Esophagus muscularis mucosa (tissue), 4 donors: ENCODE data around the gene STUM. TPM values are rescaled to one million over a fixed set of nuclear protein-coding genes. Genes with fewer than 3 reads are reported as not detected.
A peak's percentile ranks its signal among the peaks of the same experiment; 100 is the strongest.
"Not testable (repeated sequence)": the region's sequence is repeated elsewhere in the genome, so short reads cannot be mapped to it uniquely, and the experiment has no call there.

Experiments used
- DNase-seq: peaks from one replicate; pipeline ENCODE4 v3.0.0-alpha.2; 2017; ENCODE audit errors: extremely low spot score
- H3K27ac ChIP-seq, 4 donors: fragments of 200-600 bp; sonication (generic); replicated peaks in 1 of 4; 1 replicate in 3 of 4; 2 replicates in 1 of 4; pipeline ENCODE4 v1.5.1; 2016 to 2019; ENCODE audit warnings: mild to moderate bottlenecking in 1 of 4
- H3K27me3 ChIP-seq, 4 donors: fragments of 200-600 bp; sonication (generic); one replicate each; pipeline versions ENCODE4 v1.5.1 to v1.6.0; 2016 to 2019
- H3K36me3 ChIP-seq, 4 donors: fragments of 200-600 bp; sonication (generic); one replicate each; pipeline ENCODE4 v1.5.1; 2016 to 2019
- H3K4me1 ChIP-seq, 4 donors: fragments of 200-600 bp; sonication (generic); one replicate each; pipeline ENCODE4 v1.5.1; 2016 to 2019
- H3K4me3 ChIP-seq, 4 donors: fragments of 200-600 bp; sonication (generic); 1 replicate in 2 of 4; 2 replicates in 2 of 4; pipeline ENCODE4 v1.5.1; 2016 to 2019; ENCODE audit warnings: mild to moderate bottlenecking in 4 of 4, moderate library complexity in 1 of 4
- H3K9me3 ChIP-seq, 4 donors: fragments of 200-600 bp; sonication (generic); 1 replicate in 3 of 4; 2 replicates in 1 of 4; pipeline ENCODE4 v1.5.1; 2016 to 2019
- EP300 ChIP-seq: sonication (generic); formaldehyde crosslinking; IDR thresholded peaks from one replicate; pipeline ENCODE4 v1.6.1; 2017; ENCODE audit warnings: antibody characterized with exemption
- POLR2A ChIP-seq: fragments of 450-650 bp; IDR thresholded peaks from one replicate; pipeline ENCODE4 v1.6.1; 2017; ENCODE audit warnings: antibody characterized with exemption, moderate library complexity, mild to moderate bottlenecking, low read depth
- POLR2AphosphoS5 ChIP-seq, 2 donors: sonication (generic); formaldehyde crosslinking; IDR thresholded peaks; one replicate each; pipeline ENCODE4 v1.6.1; 2017; ENCODE audit warnings: antibody characterized with exemption in 2 of 2
- WGBS: methylation state at CpG from one replicate; pipeline ENCODE4 v1.1.5; 2018; 5-methylcytosine and 5-hydroxymethylcytosine counted together
- intact Hi-C: fragments of 100-400 bp; cut with DNase I; formaldehyde crosslinking; loops from one replicate; pipeline ENCODE4 v1.15.1; 2023
- total RNA-seq, 4 donors: library from RNA; depleted of rRNA; stranded (reverse); fragments of >200 nt; gene quantifications; one replicate each; pipeline versions ENCODE4 v1.1.0 to v1.2.1, GENCODE V29; 2016
- TF ChIP-seq, protein P1 (sequence below), 3 experiments: fragments of 200-600 bp in 2 of 3; fragments of 450-650 bp in 1 of 3; sonication (generic) in 2 of 3; IDR thresholded peaks; one replicate each; pipeline ENCODE4 v1.5.1; 2017 to 2019; ENCODE audit warnings: antibody characterized with exemption in 3 of 3, mild to moderate bottlenecking in 2 of 3, moderate library complexity in 1 of 3

Gene STUM
- total RNA-seq, 4 donors from 2014 or later = 3.1 to 7.6 (median 6.3) TPM

DNA sequence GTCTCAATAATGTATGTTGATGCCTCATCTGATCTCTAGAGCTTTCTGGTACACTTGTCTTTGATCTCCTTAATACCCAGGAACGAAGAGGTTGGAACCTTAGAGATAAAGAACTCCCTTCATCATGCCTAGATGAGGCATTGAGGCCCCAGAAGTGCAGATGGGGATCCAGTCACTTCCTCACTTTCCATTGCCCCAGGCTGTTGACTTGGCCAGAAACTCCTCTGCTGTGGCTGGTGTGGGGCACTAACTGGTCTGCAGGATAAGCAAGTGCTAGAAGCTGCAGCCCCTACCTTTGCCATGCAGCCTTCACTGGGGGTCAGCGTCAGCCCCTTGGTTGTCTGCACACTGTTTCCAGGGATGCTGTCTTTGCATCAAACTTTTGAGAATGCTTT is 49.9 kb downstream of the STUM start:
- H3K27ac ChIP-seq = no peak overlapping the region
- 100% methylated on average over 2 of the region's 2 CpGs for WGBS

DNA sequence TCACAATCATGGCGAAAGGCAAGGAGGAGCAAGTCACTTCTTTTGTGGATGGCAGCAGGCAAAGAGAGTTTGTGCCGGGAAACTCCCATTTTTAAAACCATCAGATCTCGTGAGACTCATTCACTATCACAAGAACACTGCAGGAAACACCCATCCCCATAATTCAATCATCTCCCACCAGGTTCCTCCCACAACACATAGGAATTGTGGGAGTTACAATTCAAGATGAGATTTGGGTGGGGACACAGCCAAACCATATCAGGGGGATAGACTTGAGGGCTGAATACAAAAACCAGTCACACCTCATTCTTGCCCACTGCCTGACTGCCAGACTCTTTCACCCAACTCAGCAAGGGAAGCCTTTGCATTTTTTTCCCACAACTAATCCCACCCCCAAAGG is 50.4 kb downstream of the STUM start:
- H3K4me3 ChIP-seq, H3K27me3 ChIP-seq, H3K36me3 ChIP-seq, intact Hi-C loops, H3K9me3 ChIP-seq, DNase-seq, H3K27ac ChIP-seq: not testable (repeated sequence)
- H3K4me1 ChIP-seq = peaks cover 18 to 27% (median 21%) of the 10 kb centered on the region in 4 donors
- 85% methylated on average over 3 of the region's 3 CpGs for WGBS

More for the DNA sequence above, 49.9 kb downstream of the STUM start:
- TF ChIP-seq EP300 (no peak), POLR2A (no peak), POLR2AphosphoS5 (IDR thresholded peaks at IDR 0.05) (no peak)
- TF ChIP-seq, protein P1, sequence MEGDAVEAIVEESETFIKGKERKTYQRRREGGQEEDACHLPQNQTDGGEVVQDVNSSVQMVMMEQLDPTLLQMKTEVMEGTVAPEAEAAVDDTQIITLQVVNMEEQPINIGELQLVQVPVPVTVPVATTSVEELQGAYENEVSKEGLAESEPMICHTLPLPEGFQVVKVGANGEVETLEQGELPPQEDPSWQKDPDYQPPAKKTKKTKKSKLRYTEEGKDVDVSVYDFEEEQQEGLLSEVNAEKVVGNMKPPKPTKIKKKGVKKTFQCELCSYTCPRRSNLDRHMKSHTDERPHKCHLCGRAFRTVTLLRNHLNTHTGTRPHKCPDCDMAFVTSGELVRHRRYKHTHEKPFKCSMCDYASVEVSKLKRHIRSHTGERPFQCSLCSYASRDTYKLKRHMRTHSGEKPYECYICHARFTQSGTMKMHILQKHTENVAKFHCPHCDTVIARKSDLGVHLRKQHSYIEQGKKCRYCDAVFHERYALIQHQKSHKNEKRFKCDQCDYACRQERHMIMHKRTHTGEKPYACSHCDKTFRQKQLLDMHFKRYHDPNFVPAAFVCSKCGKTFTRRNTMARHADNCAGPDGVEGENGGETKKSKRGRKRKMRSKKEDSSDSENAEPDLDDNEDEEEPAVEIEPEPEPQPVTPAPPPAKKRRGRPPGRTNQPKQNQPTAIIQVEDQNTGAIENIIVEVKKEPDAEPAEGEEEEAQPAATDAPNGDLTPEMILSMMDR (IDR thresholded peaks at IDR 0.05) = no peak
- H3K4me3 ChIP-seq = no peak overlapping the region
- DNase-seq = no peak
- peaks cover 13 to 22% (median 16%) of the 10 kb centered on the region in 4 donors for H3K4me1 ChIP-seq
- no peaks in the 10 kb centered on the region for H3K27me3 ChIP-seq
- H3K9me3 ChIP-seq = peaks cover 0 to 5% (median 0%) of the 10 kb centered on the region in 4 donors
- intact Hi-C loops = no loop called here
- no peaks in the 10 kb centered on the region for H3K36me3 ChIP-seq

DNA sequence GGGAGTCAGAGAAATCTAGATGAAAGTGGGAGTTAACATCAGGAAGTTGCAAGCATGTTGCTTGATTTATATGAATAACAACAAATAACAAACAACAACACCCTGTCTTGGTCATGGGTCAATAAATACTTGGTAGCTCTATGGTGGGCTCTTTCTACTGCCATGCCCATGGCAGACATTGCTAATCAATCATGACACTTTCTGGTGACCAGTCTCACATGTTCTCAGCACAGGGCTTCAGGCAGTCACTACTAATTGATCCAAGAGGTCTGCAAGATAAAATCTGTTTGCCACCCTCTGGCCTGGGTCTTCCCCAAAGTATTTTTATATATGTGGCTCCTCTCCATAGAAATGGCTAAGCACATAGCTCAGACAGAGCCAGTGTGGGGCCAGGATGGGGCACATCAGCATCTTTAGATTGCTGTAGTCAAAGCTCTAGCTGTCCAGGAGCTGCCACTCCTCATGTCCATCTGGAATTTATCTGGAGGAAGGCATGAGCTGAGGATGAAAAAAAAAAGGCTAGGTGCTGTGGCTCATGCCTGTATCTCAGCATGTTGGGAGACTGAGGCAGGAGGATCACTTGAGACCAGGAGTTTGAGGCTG is 51.2 kb downstream of the STUM start:
- TF ChIP-seq, protein P1 (IDR thresholded peaks at IDR 0.05) = no peak
- TF ChIP-seq EP300 = no peak
- TF ChIP-seq POLR2A = no peak
- TF ChIP-seq POLR2AphosphoS5 (IDR thresholded peaks at IDR 0.05) = no peak
- no peaks in the 10 kb centered on the region for H3K36me3 ChIP-seq
- H3K4me3 ChIP-seq = no peak overlapping the region
- no peak overlapping the region for H3K27ac ChIP-seq
- no peak for DNase-seq
- peaks cover 0 to 5% (median 0%) of the 10 kb centered on the region in 4 donors for H3K9me3 ChIP-seq
- no peaks in the 10 kb centered on the region for H3K27me3 ChIP-seq
- intact Hi-C loops = no loop called here
- H3K4me1 ChIP-seq = peaks cover 26 to 35% (median 29%) of the 10 kb centered on the region in 4 donors

DNA sequence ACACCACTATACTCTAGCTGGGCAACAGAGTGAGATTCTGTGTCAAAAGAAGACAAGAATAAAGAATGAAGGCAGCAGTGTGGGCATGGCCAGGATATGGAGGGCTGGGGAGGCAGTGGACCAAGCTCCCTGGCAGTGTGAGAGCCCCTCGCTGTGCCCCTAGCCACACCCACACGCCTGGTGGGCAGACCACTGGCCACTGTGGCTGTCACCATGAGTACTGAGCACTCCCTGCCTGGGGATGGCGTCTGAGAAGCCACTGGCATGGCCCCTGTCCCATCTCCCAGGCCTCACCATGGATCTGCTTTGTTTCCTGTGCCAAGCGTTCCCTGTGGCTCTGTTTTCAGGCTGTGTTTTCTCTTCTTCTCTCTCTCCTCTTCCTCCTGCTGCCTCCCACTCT is 51.7 kb downstream of the STUM start:
- TF ChIP-seq, protein P1 (IDR thresholded peaks at IDR 0.05) = no peak
- TF ChIP-seq EP300 (no peak), POLR2A (no peak), POLR2AphosphoS5 (IDR thresholded peaks at IDR 0.05) (no peak)
- intact Hi-C loops = no loop called here
- H3K27ac ChIP-seq = no peak overlapping the region
- peaks cover 0 to 4% (median 0%) of the 10 kb centered on the region in 4 donors for H3K9me3 ChIP-seq
- no peaks in the 10 kb centered on the region for H3K36me3 ChIP-seq
- DNase-seq = no peak
- H3K4me3 ChIP-seq = no peak overlapping the region
- WGBS = 84% methylated on average over 4 of the region's 4 CpGs
- no peaks in the 10 kb centered on the region for H3K27me3 ChIP-seq
- H3K4me1 ChIP-seq = peaks cover 31 to 40% (median 34%) of the 10 kb centered on the region in 4 donors

DNA sequence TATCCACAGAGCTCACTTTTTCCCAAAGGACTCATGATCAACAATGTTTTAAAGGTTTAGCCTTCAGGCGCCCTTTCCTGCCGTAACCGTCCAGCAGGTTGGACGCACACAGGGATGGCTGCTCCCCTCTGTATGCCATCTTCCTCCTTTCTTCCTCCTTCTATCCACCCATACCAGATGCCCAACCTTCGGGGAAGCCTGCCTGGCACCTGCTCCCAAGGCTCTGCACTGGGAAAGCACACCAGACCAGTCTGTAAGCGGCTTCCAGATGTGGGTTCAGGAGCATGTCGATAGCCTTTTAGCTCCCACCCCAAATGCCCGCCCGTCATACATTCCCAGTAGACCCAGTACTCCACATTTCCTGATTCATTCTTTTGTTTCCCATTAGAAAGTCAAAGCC is 52.9 kb downstream of the STUM start:
- peak overlapping the region in 3 of 4 donors; percentile 70 to 81 (median 75) for H3K27ac ChIP-seq
- peaks cover 33 to 51% (median 46%) of the 10 kb centered on the region in 4 donors for H3K4me1 ChIP-seq
- H3K9me3 ChIP-seq = no peaks in the 10 kb centered on the region
- no peak overlapping the region for H3K4me3 ChIP-seq
- H3K27me3 ChIP-seq = no peaks in the 10 kb centered on the region
- DNase-seq = no peak
- H3K36me3 ChIP-seq = no peaks in the 10 kb centered on the region
- 89% methylated on average over 9 of the region's 9 CpGs for WGBS
- TF ChIP-seq EP300 (no peak), POLR2A (no peak), POLR2AphosphoS5 (IDR thresholded peaks at IDR 0.05) (no peak)
- TF ChIP-seq, protein P1 (IDR thresholded peaks at IDR 0.05) = no peak
- intact Hi-C loops = no loop called here
